Endothelial cell of umbilical vein (primary cell): ENCODE results near the gene RRP8. TPM values are rescaled to one million over a fixed set of nuclear protein-coding genes. Genes with fewer than 3 reads are reported as not detected.

Experiments
- BruUV-seq: library from RNA; stranded (reverse); fragments of 400-500 nt; replicated peaks from 2 replicates; lab custom pipeline; 2021; lab: Mats Ljungman, UMichigan
- CTCF ChIA-PET: fragments of 300-600, 350-600 bp; sonication (Branson Sonifier 250); formaldehyde crosslinking; loops from one replicate; lab custom pipeline; 2021; ENCODE audit warnings: antibody characterized with exemption, inconsistent platforms; lab: Charles Lee
- POLR2A ChIA-PET: fragments of 300-600, 350-600 bp; sonication (Branson Sonifier 250); formaldehyde crosslinking; loops from one replicate; lab custom pipeline; 2021; ENCODE audit warnings: antibody characterized with exemption, inconsistent platforms; lab: Charles Lee
- DNase-seq: peaks from one replicate; pipeline ENCODE4 v3.0.0-alpha.2; 2011; ENCODE audit warnings: low read depth, low spot score
- FAIRE-seq: peaks from 2 replicates; lab custom pipeline; 2011; peaks lifted over from hg19 to GRCh38; lab: Jason Lieb, UNC
- H2AFZ ChIP-seq: 2 replicates; pipeline ENCODE4 v1.6.0; 2012; ENCODE audit warnings: low read depth, low read length, control low read depth, inconsistent platforms
- H3K27ac ChIP-seq: 2 replicates; pipeline ENCODE4 v1.5.1; 2011; ENCODE audit warnings: low read depth, mild to moderate bottlenecking, control low read depth, low read length, moderate library complexity; ENCODE audit not compliant: insufficient read depth
- H3K27me3 ChIP-seq, 2 experiments: 2 replicates each; pipeline versions ENCODE4 v1.6.0 to v1.6.1; 2011; ENCODE audit warnings: low read length in 2 of 2, mixed read lengths in 1 of 2; ENCODE audit not compliant: control insufficient read depth in 2 of 2, insufficient read depth in 2 of 2
- H3K36me3 ChIP-seq, 2 experiments: 2 replicates in 1 of 2; 3 replicates in 1 of 2; pipeline ENCODE4 v1.5.1; 2011; ENCODE audit warnings: low read length in 2 of 2, mild to moderate bottlenecking in 1 of 2, moderate library complexity in 1 of 2; ENCODE audit not compliant: control insufficient read depth in 2 of 2, insufficient read depth in 2 of 2; ENCODE audit errors: extremely low read depth in 1 of 2
- H3K4me1 ChIP-seq: 3 replicates; pipeline ENCODE4 v1.5.1; 2011; ENCODE audit warnings: mild to moderate bottlenecking, low read length; ENCODE audit not compliant: control insufficient read depth, insufficient read depth; ENCODE audit errors: extremely low read depth
- H3K4me2 ChIP-seq: 2 replicates; pipeline ENCODE4 v1.6.1; 2011; ENCODE audit warnings: low read length, control low read depth, mixed read lengths; ENCODE audit not compliant: insufficient read depth
- H3K4me3 ChIP-seq, 3 experiments: fragments of 200-600 bp in 1 of 3; sonication (generic), shearing (Covaris generic) in 1 of 3; replicated peaks in 1 of 3; 2 replicates each; pipeline ENCODE4 v1.5.1; 2011 to 2016; ENCODE audit warnings: control low read depth in 3 of 3, low read length in 3 of 3, mild to moderate bottlenecking in 2 of 3, inconsistent platforms in 1 of 3, low read depth in 1 of 3, moderate library complexity in 1 of 3; ENCODE audit not compliant: insufficient read depth in 1 of 3
- H3K79me2 ChIP-seq: 2 replicates; pipeline ENCODE4 v1.6.0; 2012; ENCODE audit warnings: low read length, inconsistent platforms; ENCODE audit not compliant: control insufficient read depth, insufficient read depth
- H3K9ac ChIP-seq: replicated peaks from 2 replicates; pipeline ENCODE3; 2011; ENCODE audit warnings: low read length, control low read depth; ENCODE audit not compliant: insufficient read depth; ENCODE audit errors: extremely low read depth
- H3K9me1 ChIP-seq: replicated peaks from 3 replicates; pipeline ENCODE4 v1.6.0; 2011; ENCODE audit warnings: mild to moderate bottlenecking, low read length; ENCODE audit not compliant: control insufficient read depth, insufficient read depth; ENCODE audit errors: extremely low read depth
- H3K9me3 ChIP-seq: replicated peaks from 2 replicates; pipeline ENCODE4 v1.5.1; 2012; ENCODE audit warnings: low read length, inconsistent platforms; ENCODE audit not compliant: control insufficient read depth, insufficient read depth
- H4K20me1 ChIP-seq: replicated peaks from 2 replicates; pipeline ENCODE3; 2011; ENCODE audit warnings: mild to moderate bottlenecking, low read length; ENCODE audit not compliant: control insufficient read depth, insufficient read depth; ENCODE audit errors: extremely low read depth
- EZH2 ChIP-seq: IDR thresholded peaks from 2 replicates; pipeline ENCODE4 v1.6.1; 2012; ENCODE audit warnings: borderline replicate concordance, low read depth, mild to moderate bottlenecking, moderate library complexity, low read length, inconsistent platforms; ENCODE audit not compliant: severe bottlenecking
- FOS ChIP-seq: IDR thresholded peaks from 2 replicates; pipeline ENCODE4 v1.6.1; 2011; ENCODE audit warnings: mild to moderate bottlenecking, low read length, moderate library complexity, borderline replicate concordance; ENCODE audit not compliant: insufficient read depth
- GATA2 ChIP-seq: IDR thresholded peaks from 2 replicates; pipeline ENCODE4 v1.7.0; 2011; ENCODE audit warnings: low read depth, mild to moderate bottlenecking, moderate library complexity, mixed read lengths, low read length; ENCODE audit not compliant: insufficient read length, insufficient read depth
- JUN ChIP-seq: IDR thresholded peaks from 2 replicates; pipeline ENCODE4 v1.6.1; 2011; ENCODE audit warnings: borderline replicate concordance, low read depth; ENCODE audit not compliant: insufficient read length, insufficient read depth
- MAX ChIP-seq: IDR thresholded peaks from 2 replicates; pipeline ENCODE4 v1.6.1; 2011; ENCODE audit not compliant: insufficient read depth, insufficient read length
- MYC ChIP-seq: IDR thresholded peaks from one replicate; pipeline ENCODE4 v1.6.1; 2011; ENCODE audit warnings: mild to moderate bottlenecking, low read depth, low read length
- POLR2A ChIP-seq: IDR thresholded peaks from 2 replicates; pipeline ENCODE4 v1.6.1; 2012; ENCODE audit warnings: low read depth, mild to moderate bottlenecking, control low read depth, low read length
- POLR2AphosphoS5 ChIP-seq: IDR thresholded peaks from 2 replicates; pipeline ENCODE4 v1.6.1; 2012; ENCODE audit warnings: low read depth, mild to moderate bottlenecking, control low read depth, low read length, moderate library complexity; ENCODE audit not compliant: insufficient read depth
- dilution Hi-C: fragments of 300-500 bp; cut with MboI; formaldehyde crosslinking; loops from one replicate; pipeline ENCODE4 v1.15.0; 2019; ENCODE audit warnings: low sequenced_read_pairs; ENCODE audit not compliant: extremely low pct_ligation_motif_present
- intact Hi-C: fragments of 100-400 bp; cut with micrococcal nuclease; formaldehyde crosslinking; loops from one replicate; pipeline ENCODE4 v1.10.0; 2022
- polyA plus RNA-seq, 4 experiments: library from polyadenylated mRNA; depleted of rRNA in 3 of 4; stranded (reverse) in 3 of 4; unstranded in 1 of 4; fragments of >200 nt; gene quantifications; 2 replicates each; pipeline versions ENCODE4 v1.2.1 to v1.2.3, GENCODE V29; 2011 to 2012; ENCODE audit warnings: missing spikeins in 1 of 4
- total RNA-seq: library from RNA; stranded (reverse); gene quantifications from 2 replicates; pipeline ENCODE4 v1.2.3, GENCODE V29; 2021
- TF ChIP-seq, protein P1 (sequence below), 2 donors: IDR thresholded peaks; 1 replicate in 1 of 2; 2 replicates in 1 of 2; pipeline ENCODE4 v1.5.1; 2011; ENCODE audit warnings: low read length in 2 of 2, mild to moderate bottlenecking in 2 of 2, moderate library complexity in 2 of 2, control low read depth in 1 of 2, inconsistent platforms in 1 of 2, low read depth in 1 of 2; ENCODE audit not compliant: insufficient read depth in 1 of 2; ENCODE audit errors: extremely low read depth in 1 of 2

The RRP8 gene
- total and polyA plus RNA-seq, 2 donors (not counting 3 experiments of a cell fraction or from before 2014, with no cell fraction given) = 6.4 to 19.4 TPM

DNA sequence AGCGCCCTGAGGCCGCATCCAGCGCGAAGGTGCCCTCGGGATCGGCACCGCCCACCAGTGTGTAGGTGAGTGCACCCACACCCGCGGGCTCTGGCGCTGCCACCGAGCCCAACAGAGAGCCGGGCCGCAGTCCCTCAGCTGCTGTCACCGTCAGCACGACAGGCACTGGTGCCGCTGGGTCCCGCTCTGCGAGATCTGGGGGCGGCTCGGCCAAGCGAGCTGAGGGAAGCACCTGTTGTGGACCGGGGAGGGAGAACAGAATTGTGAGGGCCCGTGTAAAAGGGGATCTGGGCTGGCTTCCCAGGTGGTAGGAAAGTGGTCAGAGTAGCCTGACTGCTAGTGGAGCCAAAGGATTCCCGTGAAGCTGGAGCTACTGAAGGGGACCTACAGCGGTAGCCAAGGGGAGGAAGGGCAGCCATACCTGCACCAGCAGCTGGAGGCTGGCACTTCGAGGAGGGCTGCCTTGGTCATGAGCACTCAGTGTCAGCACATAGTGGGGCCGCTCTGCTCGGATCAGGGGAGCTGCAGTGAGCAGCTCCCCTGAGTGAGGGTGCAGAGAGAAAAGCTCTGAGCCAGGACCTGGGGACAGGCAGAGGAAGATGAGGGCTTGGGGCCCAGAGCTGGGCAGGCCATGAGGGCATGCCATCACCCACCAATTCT lies 27.3 kb upstream of the RRP8 start:
- Histone ChIP-seq H3K27ac (no peak overlapping the region), H3K79me2 (no peaks in the 10 kb centered on the region), H3K9ac (no peak overlapping the region), H3K4me1 (peaks cover 18% of the 10 kb centered on the region), H3K9me3 (no peaks in the 10 kb centered on the region), H4K20me1 (no peaks in the 10 kb centered on the region), H3K4me3 (no peak overlapping the region), H3K27me3 (no peaks in the 10 kb centered on the region), H3K36me3 (peaks cover 5 to 66% of the 10 kb centered on the region in 2 experiments), H3K4me2 (no peak overlapping the region), H3K9me1 (no peaks in the 10 kb centered on the region), H2AFZ (no peak overlapping the region)
- TF ChIP-seq POLR2AphosphoS5 (no peak), POLR2A (no peak), EZH2 (no peak), MYC (no peak), JUN (no peak), GATA2 (no peak), FOS (no peak), MAX (no peak)
- TF ChIP-seq, protein P1, sequence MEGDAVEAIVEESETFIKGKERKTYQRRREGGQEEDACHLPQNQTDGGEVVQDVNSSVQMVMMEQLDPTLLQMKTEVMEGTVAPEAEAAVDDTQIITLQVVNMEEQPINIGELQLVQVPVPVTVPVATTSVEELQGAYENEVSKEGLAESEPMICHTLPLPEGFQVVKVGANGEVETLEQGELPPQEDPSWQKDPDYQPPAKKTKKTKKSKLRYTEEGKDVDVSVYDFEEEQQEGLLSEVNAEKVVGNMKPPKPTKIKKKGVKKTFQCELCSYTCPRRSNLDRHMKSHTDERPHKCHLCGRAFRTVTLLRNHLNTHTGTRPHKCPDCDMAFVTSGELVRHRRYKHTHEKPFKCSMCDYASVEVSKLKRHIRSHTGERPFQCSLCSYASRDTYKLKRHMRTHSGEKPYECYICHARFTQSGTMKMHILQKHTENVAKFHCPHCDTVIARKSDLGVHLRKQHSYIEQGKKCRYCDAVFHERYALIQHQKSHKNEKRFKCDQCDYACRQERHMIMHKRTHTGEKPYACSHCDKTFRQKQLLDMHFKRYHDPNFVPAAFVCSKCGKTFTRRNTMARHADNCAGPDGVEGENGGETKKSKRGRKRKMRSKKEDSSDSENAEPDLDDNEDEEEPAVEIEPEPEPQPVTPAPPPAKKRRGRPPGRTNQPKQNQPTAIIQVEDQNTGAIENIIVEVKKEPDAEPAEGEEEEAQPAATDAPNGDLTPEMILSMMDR (IDR thresholded peaks at IDR 0.05; ENCODE audit: extremely low read depth in 1 of 2, insufficient read depth in 1 of 2, low read depth in 1 of 2, low read length in 2 of 2) = no peak
- no TSS peak for BruUV-seq
- dilution Hi-C loops = no loop called here
- intact Hi-C loops = no loop called here
- POLR2A ChIA-PET = no interaction called here
- CTCF ChIA-PET = interaction anchor here (0.7 to 1.4 kb wide), 5 partner anchors 10 to 100 kb away, joined by 3 to 4 read pairs (median 3); partner anchors contain the start of gene TPP1
- DNase-seq (no peak), FAIRE-seq (no peak)
